SK-N-SH (cell line): Measurements from ENCODE around the gene ZMIZ1. TPM values are rescaled to one million over a fixed set of nuclear protein-coding genes. Genes with fewer than 3 reads are reported as not detected.

Experiments used
- CTCF ChIA-PET: fragments of 300-600, 350-600 bp; formaldehyde crosslinking; extraction: SDS; loops from one replicate; lab custom pipeline; 2021; lab: Yijun Ruan, JAX
- POLR2A ChIA-PET: fragments of 350-600 bp; sonication (Branson Sonifier 250); formaldehyde crosslinking; extraction: SDS; loops from one replicate; lab custom pipeline; 2020; ENCODE audit warnings: antibody characterized with exemption, inconsistent platforms; lab: Yijun Ruan, JAX
- DNase-seq: peaks from one replicate; pipeline ENCODE4 v3.0.0; 2012
- H2AFZ ChIP-seq: fragments of 200-600 bp; sonication (generic); 2 replicates; pipeline ENCODE4 v1.8.1; 2016; ENCODE audit warnings: antibody characterized with exemption, mild to moderate bottlenecking, low read depth
- H3F3A ChIP-seq: fragments of 200-600 bp; sonication (generic); replicated peaks from 2 replicates; pipeline ENCODE3; 2016; ENCODE audit warnings: antibody characterized with exemption, mild to moderate bottlenecking; ENCODE audit not compliant: insufficient read depth
- H3K27ac ChIP-seq, 2 experiments: fragments of 200-500 bp in 1 of 2; fragments of 200-600 bp in 1 of 2; sonication (Bioruptor generic) in 1 of 2; sonication (generic), shearing (Covaris generic) in 1 of 2; 2 replicates each; pipeline versions ENCODE4 v1.5.1 to v1.6.1; 2014 to 2016; ENCODE audit warnings: low read depth in 2 of 2, inconsistent platforms in 1 of 2, low read length in 1 of 2, mild to moderate bottlenecking in 1 of 2, mixed read lengths in 1 of 2
- H3K27me3 ChIP-seq: fragments of 200-600 bp; sonication (generic), shearing (Covaris generic); 2 replicates; pipeline ENCODE4 v1.6.1; 2016; ENCODE audit warnings: mixed run types; ENCODE audit not compliant: insufficient read depth
- H3K36me3 ChIP-seq, 2 experiments: fragments of 200-500 bp in 1 of 2; fragments of 200-600 bp in 1 of 2; sonication (Bioruptor generic) in 1 of 2; sonication (generic) in 1 of 2; replicated peaks in 1 of 2; 2 replicates each; pipeline versions ENCODE3 to v1.5.1; 2014 to 2016; ENCODE audit warnings: low read length in 1 of 2, mild to moderate bottlenecking in 1 of 2; ENCODE audit not compliant: insufficient read depth in 2 of 2, control insufficient read depth in 1 of 2
- H3K4me1 ChIP-seq, 2 experiments: fragments of 200-500 bp in 1 of 2; fragments of 200-600 bp in 1 of 2; sonication (Bioruptor generic) in 1 of 2; sonication (generic), shearing (Covaris generic) in 1 of 2; 2 replicates each; pipeline versions ENCODE4 v1.5.1 to v1.6.1; 2014 to 2016; ENCODE audit warnings: low read depth in 1 of 2, low read length in 1 of 2, mixed run types in 1 of 2; ENCODE audit not compliant: insufficient read depth in 2 of 2, control insufficient read depth in 1 of 2
- H3K4me2 ChIP-seq: fragments of 200-600 bp; sonication (generic), shearing (Covaris generic); 2 replicates; pipeline ENCODE4 v1.6.1; 2017; ENCODE audit warnings: mixed run types
- H3K4me3 ChIP-seq, 2 experiments: fragments of 200-500 bp in 1 of 2; fragments of 200-600 bp in 1 of 2; sonication (Bioruptor generic) in 1 of 2; sonication (generic), shearing (Covaris generic) in 1 of 2; 2 replicates each; pipeline versions ENCODE4 v1.5.1 to v1.8.1; 2014 to 2016; ENCODE audit warnings: low read depth in 2 of 2, inconsistent platforms in 1 of 2, low read length in 1 of 2, mild to moderate bottlenecking in 1 of 2, mixed read lengths in 1 of 2, moderate library complexity in 1 of 2
- H3K79me2 ChIP-seq: fragments of 200-600 bp; sonication (generic); 2 replicates; pipeline ENCODE4 v1.8.1; 2017; ENCODE audit warnings: mild to moderate bottlenecking; ENCODE audit not compliant: insufficient read depth
- H3K9ac ChIP-seq: fragments of 200-600 bp; sonication (generic); 2 replicates; pipeline ENCODE4 v1.6.1; 2017; ENCODE audit warnings: mixed run types
- H3K9me2 ChIP-seq: fragments of 200-600 bp; sonication (generic); 2 replicates; pipeline ENCODE4 v1.6.1; 2017; ENCODE audit warnings: mixed run types
- H3K9me3 ChIP-seq: fragments of 200-600 bp; sonication (generic); 2 replicates; pipeline ENCODE4 v1.6.1; 2017; ENCODE audit warnings: mixed run types, mild to moderate bottlenecking, moderate library complexity
- H4K20me1 ChIP-seq: fragments of 200-600 bp; sonication (generic); 2 replicates; pipeline ENCODE4 v1.6.1; 2017; ENCODE audit warnings: mild to moderate bottlenecking, mixed run types; ENCODE audit not compliant: insufficient read depth
- CHD2 ChIP-seq: fragments of 150-350 bp; IDR thresholded peaks from 2 replicates; pipeline ENCODE4 v1.6.1; 2018; ENCODE audit warnings: low read length; ENCODE audit not compliant: partially characterized antibody
- ELF1 ChIP-seq: IDR thresholded peaks from 2 replicates; pipeline ENCODE4 v1.4.0; 2012
- EP300 ChIP-seq, 2 experiments: IDR thresholded peaks; 2 replicates each; pipeline versions ENCODE4 v1.4.0 to v1.6.1; 2012; ENCODE audit warnings: borderline replicate concordance in 1 of 2, low read depth in 1 of 2, low read length in 1 of 2
- EZH2phosphoT487 ChIP-seq: fragments of 200-600 bp; sonication (generic); IDR thresholded peaks from 2 replicates; pipeline ENCODE4 v1.6.1; 2017; ENCODE audit warnings: low read depth, mixed run types, mild to moderate bottlenecking, antibody characterized with exemption, moderate library complexity, borderline replicate concordance
- GABPA ChIP-seq: IDR thresholded peaks from 2 replicates; pipeline ENCODE4 v1.4.0; 2012; ENCODE audit warnings: low read depth, mild to moderate bottlenecking
- JUND ChIP-seq: IDR thresholded peaks from 2 replicates; pipeline ENCODE4 v1.4.0; 2012
- MAX ChIP-seq: IDR thresholded peaks from 2 replicates; pipeline ENCODE4 v1.4.0; 2012; ENCODE audit warnings: low read depth
- MEF2A ChIP-seq: IDR thresholded peaks from 2 replicates; pipeline ENCODE4 v1.4.0; 2012; ENCODE audit warnings: low read depth, borderline replicate concordance
- NFIC ChIP-seq: IDR thresholded peaks from 2 replicates; pipeline ENCODE4 v1.4.0; 2012; ENCODE audit warnings: borderline replicate concordance
- NRF1 ChIP-seq: IDR thresholded peaks from 2 replicates; pipeline ENCODE4 v1.6.1; 2012; ENCODE audit warnings: low read depth, mild to moderate bottlenecking, low read length
- PBX3 ChIP-seq: IDR thresholded peaks from 2 replicates; pipeline ENCODE4; 2012
- POLR2AphosphoS5 ChIP-seq: IDR thresholded peaks from 2 replicates; pipeline ENCODE4 v1.6.1; 2012; ENCODE audit warnings: low read depth, low read length
- RAD21 ChIP-seq: IDR thresholded peaks from 2 replicates; pipeline ENCODE4 v1.6.1; 2012; ENCODE audit warnings: mild to moderate bottlenecking, low read length
- RCOR1 ChIP-seq: fragments of 150-350 bp; IDR thresholded peaks from 2 replicates; pipeline ENCODE4 v1.6.1; 2017; ENCODE audit warnings: antibody characterized with exemption, low read length
- TCF12 ChIP-seq: IDR thresholded peaks from 2 replicates; pipeline ENCODE4 v1.4.0; 2012
- USF2 ChIP-seq: fragments of 150-350 bp; IDR thresholded peaks from 2 replicates; pipeline ENCODE4 v1.6.1; 2017; ENCODE audit warnings: antibody characterized with exemption, low read length, low read depth, borderline replicate concordance
- WGBS: methylation state at CpG from one replicate; pipeline ENCODE4 v1.1.6; 2017; ENCODE audit warnings: low lambda C conversion rate; 5-methylcytosine and 5-hydroxymethylcytosine counted together
- polyA plus RNA-seq, 3 experiments: library from polyadenylated mRNA; depleted of rRNA; stranded (reverse); fragments of >200 nt; gene quantifications; 2 replicates each; pipeline ENCODE4 v1.2.3, GENCODE V29; 2012
- TF ChIP-seq, protein P1 (sequence below): IDR thresholded peaks from 2 replicates; pipeline ENCODE4 v1.6.1; 2012; ENCODE audit warnings: mild to moderate bottlenecking, low read depth, low read length, moderate library complexity
- TF ChIP-seq, protein P2 (sequence below): IDR thresholded peaks from 2 replicates; pipeline ENCODE4 v1.4.0; 2012; ENCODE audit warnings: low read depth, borderline replicate concordance
- TF ChIP-seq, protein P3 (sequence below): IDR thresholded peaks from 2 replicates; pipeline ENCODE4 v1.4.0; 2012; ENCODE audit warnings: low read depth, borderline replicate concordance
- TF ChIP-seq, protein P4 (sequence below): fragments of 150-350 bp; IDR thresholded peaks from 2 replicates; pipeline ENCODE4 v1.6.1; 2016; ENCODE audit warnings: mild to moderate bottlenecking, low read depth, low read length

ZMIZ1 gene
- polyA plus RNA-seq, 1 of the 3 experiments (the other 2 are of a cell fraction): 23.5 TPM

DNA sequence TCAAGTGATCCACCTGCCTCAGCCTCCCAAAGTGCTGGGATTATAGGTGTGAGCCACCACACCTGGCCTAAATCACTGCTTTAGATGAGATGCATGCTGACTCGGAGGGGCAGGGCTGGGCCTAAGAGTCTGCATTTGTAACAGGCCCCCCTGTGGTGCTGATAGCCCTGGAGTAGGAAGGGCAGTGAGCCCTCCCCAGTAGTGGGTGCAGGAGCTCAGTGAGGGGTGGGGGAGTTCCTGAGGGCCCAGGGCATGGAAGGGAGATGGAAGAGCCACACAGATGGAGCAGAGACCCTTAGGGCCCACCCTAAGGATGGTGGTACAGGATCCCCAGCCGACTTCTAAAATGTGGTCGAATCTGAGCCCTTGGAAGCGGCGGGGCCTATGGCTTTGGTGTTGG is 146.8 kb downstream of the ZMIZ1 start:
- ChIA-PET POLR2A (no interaction called here), CTCF (interaction anchor here (0.9 to 1.1 kb wide), 2 partner anchors 18 to 62 kb away, joined by 3 read pairs; no protein-coding TSS in a partner anchor)
- TF ChIP-seq GABPA (no peak), RAD21 (no peak), CHD2 (no peak), POLR2AphosphoS5 (no peak), USF2 (no peak), ELF1 (no peak), NFIC (no peak), PBX3 (no peak), RCOR1 (no peak), MAX (no peak), NRF1 (no peak), EP300 (IDR thresholded peaks at IDR 0.05; ENCODE audit: borderline replicate concordance in 1 of 2, low read depth in 1 of 2, low read length in 1 of 2) (no peak), EZH2phosphoT487 (no peak), TCF12 (no peak), MEF2A (no peak), JUND (no peak)
- TF ChIP-seq, protein P1, sequence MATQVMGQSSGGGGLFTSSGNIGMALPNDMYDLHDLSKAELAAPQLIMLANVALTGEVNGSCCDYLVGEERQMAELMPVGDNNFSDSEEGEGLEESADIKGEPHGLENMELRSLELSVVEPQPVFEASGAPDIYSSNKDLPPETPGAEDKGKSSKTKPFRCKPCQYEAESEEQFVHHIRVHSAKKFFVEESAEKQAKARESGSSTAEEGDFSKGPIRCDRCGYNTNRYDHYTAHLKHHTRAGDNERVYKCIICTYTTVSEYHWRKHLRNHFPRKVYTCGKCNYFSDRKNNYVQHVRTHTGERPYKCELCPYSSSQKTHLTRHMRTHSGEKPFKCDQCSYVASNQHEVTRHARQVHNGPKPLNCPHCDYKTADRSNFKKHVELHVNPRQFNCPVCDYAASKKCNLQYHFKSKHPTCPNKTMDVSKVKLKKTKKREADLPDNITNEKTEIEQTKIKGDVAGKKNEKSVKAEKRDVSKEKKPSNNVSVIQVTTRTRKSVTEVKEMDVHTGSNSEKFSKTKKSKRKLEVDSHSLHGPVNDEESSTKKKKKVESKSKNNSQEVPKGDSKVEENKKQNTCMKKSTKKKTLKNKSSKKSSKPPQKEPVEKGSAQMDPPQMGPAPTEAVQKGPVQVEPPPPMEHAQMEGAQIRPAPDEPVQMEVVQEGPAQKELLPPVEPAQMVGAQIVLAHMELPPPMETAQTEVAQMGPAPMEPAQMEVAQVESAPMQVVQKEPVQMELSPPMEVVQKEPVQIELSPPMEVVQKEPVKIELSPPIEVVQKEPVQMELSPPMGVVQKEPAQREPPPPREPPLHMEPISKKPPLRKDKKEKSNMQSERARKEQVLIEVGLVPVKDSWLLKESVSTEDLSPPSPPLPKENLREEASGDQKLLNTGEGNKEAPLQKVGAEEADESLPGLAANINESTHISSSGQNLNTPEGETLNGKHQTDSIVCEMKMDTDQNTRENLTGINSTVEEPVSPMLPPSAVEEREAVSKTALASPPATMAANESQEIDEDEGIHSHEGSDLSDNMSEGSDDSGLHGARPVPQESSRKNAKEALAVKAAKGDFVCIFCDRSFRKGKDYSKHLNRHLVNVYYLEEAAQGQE: no peak
- TF ChIP-seq, protein P2, sequence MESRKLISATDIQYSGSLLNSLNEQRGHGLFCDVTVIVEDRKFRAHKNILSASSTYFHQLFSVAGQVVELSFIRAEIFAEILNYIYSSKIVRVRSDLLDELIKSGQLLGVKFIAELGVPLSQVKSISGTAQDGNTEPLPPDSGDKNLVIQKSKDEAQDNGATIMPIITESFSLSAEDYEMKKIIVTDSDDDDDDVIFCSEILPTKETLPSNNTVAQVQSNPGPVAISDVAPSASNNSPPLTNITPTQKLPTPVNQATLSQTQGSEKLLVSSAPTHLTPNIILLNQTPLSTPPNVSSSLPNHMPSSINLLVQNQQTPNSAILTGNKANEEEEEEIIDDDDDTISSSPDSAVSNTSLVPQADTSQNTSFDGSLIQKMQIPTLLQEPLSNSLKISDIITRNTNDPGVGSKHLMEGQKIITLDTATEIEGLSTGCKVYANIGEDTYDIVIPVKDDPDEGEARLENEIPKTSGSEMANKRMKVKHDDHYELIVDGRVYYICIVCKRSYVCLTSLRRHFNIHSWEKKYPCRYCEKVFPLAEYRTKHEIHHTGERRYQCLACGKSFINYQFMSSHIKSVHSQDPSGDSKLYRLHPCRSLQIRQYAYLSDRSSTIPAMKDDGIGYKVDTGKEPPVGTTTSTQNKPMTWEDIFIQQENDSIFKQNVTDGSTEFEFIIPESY: no peak
- TF ChIP-seq, protein P3, sequence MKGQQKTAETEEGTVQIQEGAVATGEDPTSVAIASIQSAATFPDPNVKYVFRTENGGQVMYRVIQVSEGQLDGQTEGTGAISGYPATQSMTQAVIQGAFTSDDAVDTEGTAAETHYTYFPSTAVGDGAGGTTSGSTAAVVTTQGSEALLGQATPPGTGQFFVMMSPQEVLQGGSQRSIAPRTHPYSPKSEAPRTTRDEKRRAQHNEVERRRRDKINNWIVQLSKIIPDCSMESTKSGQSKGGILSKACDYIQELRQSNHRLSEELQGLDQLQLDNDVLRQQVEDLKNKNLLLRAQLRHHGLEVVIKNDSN: no peak
- TF ChIP-seq, protein P4, sequence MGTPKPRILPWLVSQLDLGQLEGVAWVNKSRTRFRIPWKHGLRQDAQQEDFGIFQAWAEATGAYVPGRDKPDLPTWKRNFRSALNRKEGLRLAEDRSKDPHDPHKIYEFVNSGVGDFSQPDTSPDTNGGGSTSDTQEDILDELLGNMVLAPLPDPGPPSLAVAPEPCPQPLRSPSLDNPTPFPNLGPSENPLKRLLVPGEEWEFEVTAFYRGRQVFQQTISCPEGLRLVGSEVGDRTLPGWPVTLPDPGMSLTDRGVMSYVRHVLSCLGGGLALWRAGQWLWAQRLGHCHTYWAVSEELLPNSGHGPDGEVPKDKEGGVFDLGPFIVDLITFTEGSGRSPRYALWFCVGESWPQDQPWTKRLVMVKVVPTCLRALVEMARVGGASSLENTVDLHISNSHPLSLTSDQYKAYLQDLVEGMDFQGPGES: no peak
- H3K27me3 ChIP-seq: no peaks in the 10 kb centered on the region
- H2AFZ ChIP-seq: no peak overlapping the region
- H3K9me2 ChIP-seq: no peaks in the 10 kb centered on the region
- no peak for DNase-seq
- H3K79me2 ChIP-seq: no peaks in the 10 kb centered on the region
- peaks cover 26 to 38% of the 10 kb centered on the region in 2 experiments for H3K36me3 ChIP-seq
- H3F3A ChIP-seq: peaks cover under 1% of the 10 kb centered on the region
- H4K20me1 ChIP-seq: peaks cover 12% of the 10 kb centered on the region; the same call in 1 of the 2 replicates
- H3K9ac ChIP-seq: no peak overlapping the region
- H3K4me1 ChIP-seq: peaks cover 2 to 27% of the 10 kb centered on the region in 2 experiments; a peak in 3 of 4 replicates
- H3K27ac ChIP-seq: no peak overlapping the region; a peak in 1 of 4 replicates
- H3K4me2 ChIP-seq: no peak overlapping the region
- H3K9me3 ChIP-seq: no peaks in the 10 kb centered on the region
- H3K4me3 ChIP-seq: no peak overlapping the region
- WGBS: 89% methylated on average over 5 of the region's 5 CpGs
